Esophagus squamous epithelium (tissue), 5 donors: Measurements from ENCODE around the gene RAB27A. TPM values are rescaled to one million over a fixed set of nuclear protein-coding genes. Genes with fewer than 3 reads are reported as not detected.

Source experiments
- DNase-seq: peaks from one replicate; lab custom pipeline; 2025; lab: John Stamatoyannopoulos, UW
- H3K27ac ChIP-seq, 4 donors: fragments of 200-600 bp; sonication (generic); one replicate each; pipeline ENCODE4 v1.5.1; 2016 to 2019; ENCODE audit warnings: mild to moderate bottlenecking in 1 of 4
- H3K27me3 ChIP-seq, 4 donors: fragments of 200-600 bp; sonication (generic); 1 replicate in 3 of 4; 2 replicates in 1 of 4; pipeline versions ENCODE4 v1.5.1 to v1.6.0; 2017 to 2021; ENCODE audit warnings: antibody characterized with exemption in 1 of 4
- H3K36me3 ChIP-seq, 3 donors: fragments of 200-600 bp; sonication (generic); one replicate each; pipeline ENCODE4 v1.5.1; 2016 to 2019
- H3K4me1 ChIP-seq, 3 donors: fragments of 200-600 bp; sonication (generic); one replicate each; pipeline ENCODE4 v1.5.1; 2017 to 2019
- H3K4me3 ChIP-seq, 4 donors: fragments of 200-600 bp; sonication (generic); 1 replicate in 3 of 4; 2 replicates in 1 of 4; pipeline ENCODE4 v1.5.1; 2016 to 2019; ENCODE audit warnings: mild to moderate bottlenecking in 2 of 4, moderate library complexity in 1 of 4
- H3K9me3 ChIP-seq, 3 donors: fragments of 200-600 bp; sonication (generic); one replicate each; pipeline ENCODE4 v1.5.1; 2016 to 2019
- CTCF ChIP-seq, 6 experiments: fragments of 450-650 bp in 4 of 6; fragments of 200-600 bp in 2 of 6; sonication (generic) in 2 of 6; IDR thresholded peaks; one replicate each; pipeline ENCODE4 v1.5.1; 2016 to 2019; ENCODE audit warnings: antibody characterized with exemption in 6 of 6, mild to moderate bottlenecking in 4 of 6, moderate library complexity in 4 of 6
- POLR2A ChIP-seq, 4 donors: fragments of 450-650 bp; IDR thresholded peaks; one replicate each; pipeline ENCODE4 v1.6.1; 2017; ENCODE audit warnings: antibody characterized with exemption in 4 of 4, mild to moderate bottlenecking in 4 of 4, moderate library complexity in 3 of 4
- WGBS, 2 donors: methylation state at CpG; one replicate each; pipeline ENCODE4 v1.1.5; 2018; 5-methylcytosine and 5-hydroxymethylcytosine counted together
- intact Hi-C: fragments of 100-400 bp; cut with DNase I; formaldehyde crosslinking; loops from one replicate; pipeline ENCODE4 v1.15.0; 2022
- total RNA-seq, 4 donors: library from RNA; depleted of rRNA; stranded (reverse); fragments of >200 nt; gene quantifications; one replicate each; pipeline ENCODE4 v1.1.0, GENCODE V29; 2016
- donor health status: DM: yes; HTN: yes; CAD: no.

The RAB27A gene
- total RNA-seq, 4 donors from 2014 or later: 8.7 to 16.2 (median 11.7) TPM

GRCh38 chr15:55277116-55277564 lies 12.5 kb downstream of the RAB27A start:
- WGBS, 2 donors: 43 to 62% methylated on average over 7 of the region's 7 CpGs
- TF ChIP-seq CTCF (IDR thresholded peaks at IDR 0.05) (no peak), POLR2A (IDR thresholded peaks at IDR 0.05) (no peak)
- Histone ChIP-seq H3K4me1 (peaks cover 0 to 32% (median 9%) of the 10 kb centered on the region in 3 donors), H3K4me3 (no peak overlapping the region), H3K27ac (peak overlapping the region in 2 of 4 donors; percentile 45 to 57), H3K36me3 (peaks cover 0 to 5% (median 0%) of the 10 kb centered on the region in 3 donors), H3K9me3 (no peaks in the 10 kb centered on the region), H3K27me3 (no peaks in the 10 kb centered on the region)
- intact Hi-C loops: no loop called here
- DNase-seq: no peak

- TF ChIP-seq CTCF (IDR thresholded peaks at IDR 0.05) (no peak), POLR2A (IDR thresholded peaks at IDR 0.05) (no peak)
- H3K36me3 ChIP-seq: peaks cover 0 to 5% (median 0%) of the 10 kb centered on the region in 3 donors
- DNase-seq: no peak
- peaks cover 0 to 24% (median 5%) of the 10 kb centered on the region in 3 donors for H3K4me1 ChIP-seq
- H3K4me3 ChIP-seq: no peak overlapping the region
- intact Hi-C loops: no loop called here
- no peaks in the 10 kb centered on the region for H3K27me3 ChIP-seq
- peak overlapping the region in 1 of 4 donors; percentile 5 for H3K27ac ChIP-seq
- no peaks in the 10 kb centered on the region for H3K9me3 ChIP-seq
- 90 to 91% methylated on average over 5 of the region's 5 CpGs for WGBS, 2 donors
Measured at GRCh38 chr15:55276324-55276723, 13.3 kb downstream of the RAB27A start.

GRCh38 chr15:55270291-55270690 lies 19.3 kb downstream of the RAB27A start:
- no peaks in the 10 kb centered on the region for H3K27me3 ChIP-seq
- no peak overlapping the region for H3K4me3 ChIP-seq
- intact Hi-C loops: no loop called here
- peaks cover 0 to 5% (median 0%) of the 10 kb centered on the region in 3 donors for H3K36me3 ChIP-seq
- no peak for DNase-seq
- TF ChIP-seq POLR2A (IDR thresholded peaks at IDR 0.05) (no peak), CTCF (IDR thresholded peaks at IDR 0.05) (no peak)
- WGBS, 2 donors: 75 to 78% methylated on average over 6 of the region's 6 CpGs
- H3K9me3 ChIP-seq: no peaks in the 10 kb centered on the region
- H3K27ac ChIP-seq: no peak overlapping the region
- peaks cover 0 to 15% (median 4%) of the 10 kb centered on the region in 3 donors for H3K4me1 ChIP-seq

- Histone ChIP-seq H3K27me3 (no peaks in the 10 kb centered on the region), H3K4me1 (peaks cover 0 to 15% (median 4%) of the 10 kb centered on the region in 3 donors), H3K36me3 (no peaks in the 10 kb centered on the region), H3K9me3 (no peaks in the 10 kb centered on the region), H3K27ac (peak overlapping the region in 1 of 4 donors; percentile 72), H3K4me3 (no peak overlapping the region)
- TF ChIP-seq POLR2A (IDR thresholded peaks at IDR 0.05) (no peak), CTCF (IDR thresholded peaks at IDR 0.05) (no peak)
- no peak for DNase-seq
- whole genome bisulfite sequencing, 2 donors: 85 to 100% methylated on average over 2 of the region's 2 CpGs
- intact Hi-C loops: no loop called here
Measured at GRCh38 chr15:55268176-55268695, 21.4 kb downstream of the RAB27A start.

GRCh38 chr15:55267401-55268175 lies 22.0 kb downstream of the RAB27A start:
- intact Hi-C loops: no loop called here
- no peak for TF ChIP-seq CTCF (IDR thresholded peaks at IDR 0.05)
- TF ChIP-seq POLR2A (IDR thresholded peaks at IDR 0.05): no peak
- peak overlapping the region; percentile 15 to 72 (median 48) for H3K27ac ChIP-seq
- H3K36me3 ChIP-seq: no peaks in the 10 kb centered on the region
- H3K4me3 ChIP-seq: peak overlapping the region in 2 of 4 donors; percentile 18 to 36
- DNase-seq: no peak
- 34 to 42% methylated on average over 10 of the region's 10 CpGs for WGBS, 2 donors
- no peaks in the 10 kb centered on the region for H3K9me3 ChIP-seq
- H3K27me3 ChIP-seq: no peaks in the 10 kb centered on the region
- H3K4me1 ChIP-seq: peaks cover 0 to 15% (median 4%) of the 10 kb centered on the region in 3 donors
